ENCODE measurements around the gene IZUMO3. TPM values are rescaled to one million over a fixed set of nuclear protein-coding genes. Genes with fewer than 3 reads are reported as not detected.

Gene IZUMO3
- total and polyA plus RNA-seq, 10 donors = not detected

DNA sequence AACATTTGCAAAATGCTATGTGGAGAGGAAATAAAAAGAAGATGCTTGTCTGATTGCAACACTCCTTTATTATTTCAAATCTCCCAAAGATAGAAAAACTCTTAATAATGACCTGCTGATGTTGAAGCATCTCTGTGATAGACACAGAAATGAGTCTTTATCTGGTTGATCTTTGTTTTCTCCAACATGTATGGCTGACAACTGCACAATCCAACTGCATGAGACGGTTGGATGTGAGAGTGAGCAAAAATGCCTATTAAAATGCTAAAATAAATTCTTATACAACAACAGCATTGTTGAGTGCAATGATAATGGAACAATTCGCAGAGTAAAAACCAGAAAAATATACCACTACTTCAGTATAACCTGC lies 7.5 kb upstream of the IZUMO3 start:
- no peaks in the 10 kb centered on the region for H3K36me3 ChIP-seq
- peaks cover 0 to 14% (median 0%) of the 10 kb centered on the region in 8 donors for H3K9me3 ChIP-seq
- no peak overlapping the region for H3K4me3 ChIP-seq
- H3K27me3 ChIP-seq (replicated peaks in 1 of 7) = no peaks in the 10 kb centered on the region
- no peaks in the 10 kb centered on the region for H3K4me1 ChIP-seq
- intact Hi-C loops (cut with DNase I; ENCODE audit: low total_unique reads) = no loop called here
- H3K27ac ChIP-seq = no peak overlapping the region
- no peak for TF ChIP-seq POLR2AphosphoS5 (IDR thresholded peaks at IDR 0.05)
- no peak for TF ChIP-seq POLR2A (IDR thresholded peaks at IDR 0.05)
- no peak for TF ChIP-seq CTCF (IDR thresholded peaks at IDR 0.05 in 8 of 11, conservative IDR thresholded peaks at IDR 0.05 in 3 of 11)
- WGBS, 5 donors = 72 to 86% (median 77%) methylated on average over 2 of the region's 2 CpGs
- no peak for DNase-seq

GRCh38 chr9:24552526-24553182 lies 7.0 kb upstream of the IZUMO3 start:
- Histone ChIP-seq H3K27ac (no peak overlapping the region), H3K4me1 (no peaks in the 10 kb centered on the region), H3K36me3 (no peaks in the 10 kb centered on the region), H3K27me3 (replicated peaks in 1 of 7) (no peaks in the 10 kb centered on the region), H3K9me3 (peaks cover 0 to 15% (median 0%) of the 10 kb centered on the region in 8 donors), H3K4me3 (no peak overlapping the region)
- no peak for TF ChIP-seq POLR2AphosphoS5 (IDR thresholded peaks at IDR 0.05)
- no peak for TF ChIP-seq POLR2A (IDR thresholded peaks at IDR 0.05)
- no peak for TF ChIP-seq CTCF (IDR thresholded peaks at IDR 0.05 in 8 of 11, conservative IDR thresholded peaks at IDR 0.05 in 3 of 11)
- no peak for DNase-seq
- intact Hi-C loops (cut with DNase I; ENCODE audit: low total_unique reads) = no loop called here
- 65 to 78% (median 71%) methylated on average over 9 of the region's 9 CpGs for WGBS, 5 donors

GRCh38 chr9:24545285-24545684 lies 412 bp downstream of the IZUMO3 start:
- peaks cover 0 to 32% (median 12%) of the 10 kb centered on the region in 8 donors for H3K9me3 ChIP-seq

More at GRCh38 chr9:24545285-24545684, 412 bp downstream of the IZUMO3 start:
- Histone ChIP-seq H3K4me1 (no peaks in the 10 kb centered on the region), H3K27me3 (replicated peaks in 1 of 7) (no peaks in the 10 kb centered on the region), H3K4me3 (no peak overlapping the region), H3K36me3 (no peaks in the 10 kb centered on the region), H3K27ac (no peak overlapping the region)
- 52 to 87% (median 69%) methylated on average over 7 of the region's 7 CpGs for WGBS, 5 donors
- no peak for DNase-seq
- TF ChIP-seq POLR2AphosphoS5 (IDR thresholded peaks at IDR 0.05) (no peak), CTCF (IDR thresholded peaks at IDR 0.05 in 8 of 11, conservative IDR thresholded peaks at IDR 0.05 in 3 of 11) (no peak), POLR2A (IDR thresholded peaks at IDR 0.05) (no peak)
- intact Hi-C loops (cut with DNase I; ENCODE audit: low total_unique reads) = no loop called here

Data from spleen (tissue), 11 donors.